ENCODE measurements around the gene QSOX1.

QSOX1 gene

DNA sequence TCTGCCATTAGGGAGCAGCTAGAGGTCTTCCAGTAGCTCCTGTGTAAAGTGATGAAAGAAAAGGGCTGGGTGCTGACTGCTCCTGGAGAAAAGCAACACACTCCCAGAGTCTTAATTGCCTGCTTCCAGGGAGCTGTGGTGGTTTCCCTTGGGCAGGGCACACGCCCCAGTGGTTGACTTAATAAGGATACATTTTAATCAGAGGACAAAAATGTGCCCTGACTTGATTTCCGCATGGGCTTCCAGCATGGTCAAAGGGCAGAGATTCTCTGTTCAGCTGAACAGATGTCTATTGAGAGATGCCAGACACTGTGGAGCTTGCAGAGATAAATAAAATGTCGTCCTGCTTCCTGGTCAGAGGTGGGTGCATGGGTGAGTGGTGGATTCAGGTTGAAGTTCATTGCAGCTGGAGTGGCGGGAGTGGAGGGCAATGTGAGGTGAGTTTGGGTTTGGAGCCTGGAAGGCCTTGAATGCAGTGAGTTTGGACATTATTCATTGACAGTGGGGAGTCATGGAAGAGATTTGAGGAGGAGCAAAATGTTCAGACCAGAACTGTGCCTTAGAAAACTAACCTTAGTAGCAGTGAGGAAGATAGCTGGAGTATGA lies 16.0 kb downstream of the QSOX1 start:
- no peak for DNase-seq (ENCODE audit: low read depth)

DNA sequence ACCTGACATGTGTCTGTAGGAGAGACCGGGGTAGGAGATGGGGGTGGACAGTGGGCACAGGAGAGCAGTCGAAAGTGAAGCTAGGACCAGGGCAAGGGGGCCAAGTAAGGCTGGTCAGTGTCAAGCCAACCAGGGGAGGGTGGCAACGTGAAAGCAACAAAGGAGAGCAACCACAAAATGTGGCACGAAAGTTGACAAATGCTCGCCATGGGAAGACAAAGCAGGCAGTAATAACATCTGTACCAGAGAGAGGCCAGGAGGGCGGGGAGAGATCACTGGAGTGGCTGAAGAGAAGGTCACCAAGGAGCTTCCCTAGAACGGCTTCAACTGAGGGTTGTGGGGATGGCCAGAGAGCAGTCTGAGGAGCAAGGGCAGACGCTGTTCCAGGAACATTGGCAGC lies 17.0 kb downstream of the QSOX1 start:
- no peak for DNase-seq (ENCODE audit: low read depth)

DNA sequence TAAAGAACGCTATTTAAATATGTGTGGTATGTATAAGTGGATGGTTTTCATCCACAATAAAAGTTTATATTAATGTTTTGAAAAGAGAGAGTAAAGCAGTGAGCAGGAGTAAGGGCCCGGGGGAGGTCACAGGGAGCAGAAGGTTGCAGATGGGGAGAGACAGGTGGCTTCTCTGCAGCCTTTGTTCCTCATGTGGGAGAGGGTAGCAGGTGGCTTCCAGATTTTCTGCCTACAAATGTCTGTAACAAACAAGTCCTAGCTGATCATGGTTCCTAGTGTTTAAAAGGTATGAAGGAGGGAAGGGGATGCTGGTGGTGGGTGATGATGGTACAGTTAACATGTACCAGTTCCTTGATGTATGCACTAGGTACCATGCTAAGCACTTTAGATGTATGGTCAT lies 18.8 kb downstream of the QSOX1 start:
- DNase-seq (ENCODE audit: low read depth) = no peak

DNA sequence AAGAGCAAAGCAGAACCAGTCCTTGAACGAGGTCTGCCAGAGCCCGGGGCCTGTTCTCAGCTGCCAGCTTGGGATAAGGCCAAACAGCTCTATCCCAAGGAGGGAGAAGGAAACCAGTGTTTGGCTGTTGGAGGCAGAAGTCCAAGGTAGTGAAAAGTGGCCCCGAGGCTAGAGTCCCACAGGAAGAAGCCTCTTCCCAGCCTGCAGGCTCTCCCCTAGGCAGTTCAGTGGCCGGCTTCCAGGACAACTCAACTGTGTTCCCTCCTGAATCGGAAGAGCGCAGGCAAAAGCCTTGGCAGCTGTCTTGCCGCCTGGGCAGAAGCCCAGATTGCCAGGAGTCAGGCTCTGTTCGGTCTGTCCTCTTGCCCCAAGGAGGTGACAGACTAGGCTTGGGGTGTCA lies 19.3 kb downstream of the QSOX1 start:
- DNase-seq (ENCODE audit: low read depth) = no peak

DNA sequence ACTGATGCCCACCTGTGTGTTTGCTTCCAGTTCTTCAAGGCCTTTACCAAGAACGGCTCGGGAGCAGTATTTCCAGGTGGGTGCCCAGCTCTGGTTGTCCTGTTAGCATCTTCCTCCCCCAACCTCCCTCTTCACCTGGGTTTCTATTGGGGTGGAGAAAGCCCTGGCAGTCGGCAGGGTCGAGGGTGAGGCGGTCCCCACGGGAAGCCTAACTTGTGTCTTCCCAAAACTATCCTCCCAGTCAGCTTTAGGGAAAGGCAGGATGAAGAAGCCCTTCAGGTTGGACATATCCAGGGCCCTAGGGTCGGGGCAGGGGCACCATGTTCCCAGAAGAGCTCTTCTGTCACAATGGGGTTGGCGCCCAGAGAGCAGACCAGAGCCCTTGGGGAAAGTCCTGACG lies 20.6 kb downstream of the QSOX1 start:
- DNase-seq (ENCODE audit: low read depth) = no peak

DNA sequence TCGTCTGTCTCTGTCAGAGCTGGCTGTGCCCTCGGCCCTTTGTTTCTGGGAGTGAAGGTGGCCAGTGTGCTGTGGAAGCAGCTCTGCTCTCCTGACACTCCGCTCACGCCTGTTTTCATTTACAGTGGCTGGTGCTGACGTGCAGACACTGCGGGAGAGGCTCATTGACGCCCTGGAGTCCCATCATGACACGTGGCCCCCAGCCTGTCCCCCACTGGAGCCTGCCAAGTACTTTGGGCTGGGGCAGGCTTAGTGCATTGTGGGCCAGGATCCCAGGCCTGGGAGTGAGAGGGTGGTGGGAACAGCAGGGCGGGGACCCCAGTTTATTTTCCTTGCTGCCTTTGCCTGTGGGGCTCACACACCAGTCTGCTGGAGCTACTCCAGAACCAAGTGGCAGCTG lies 21.1 kb downstream of the QSOX1 start:
- DNase-seq (ENCODE audit: low read depth) = no peak

DNA sequence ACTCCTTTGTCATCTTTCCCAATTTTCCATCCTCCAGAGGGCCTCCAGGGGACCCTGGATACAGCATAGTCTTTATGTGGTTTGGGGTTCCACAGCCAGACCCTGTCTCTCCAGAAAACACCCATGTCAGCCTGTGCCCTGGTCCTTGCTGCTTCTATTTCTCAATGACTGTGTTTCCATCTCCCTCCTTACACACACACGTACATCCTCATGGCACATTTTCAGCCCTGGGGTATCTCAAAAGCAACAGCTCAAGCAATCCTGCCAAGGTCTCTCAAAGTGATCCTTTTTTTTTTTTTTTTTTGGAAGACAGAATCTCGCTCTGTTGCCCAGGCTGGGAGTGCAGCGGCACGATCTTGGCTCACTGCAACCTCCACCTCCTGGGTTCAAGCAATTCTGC lies 22.3 kb downstream of the QSOX1 start:
- no peak for DNase-seq (ENCODE audit: low read depth)

DNA sequence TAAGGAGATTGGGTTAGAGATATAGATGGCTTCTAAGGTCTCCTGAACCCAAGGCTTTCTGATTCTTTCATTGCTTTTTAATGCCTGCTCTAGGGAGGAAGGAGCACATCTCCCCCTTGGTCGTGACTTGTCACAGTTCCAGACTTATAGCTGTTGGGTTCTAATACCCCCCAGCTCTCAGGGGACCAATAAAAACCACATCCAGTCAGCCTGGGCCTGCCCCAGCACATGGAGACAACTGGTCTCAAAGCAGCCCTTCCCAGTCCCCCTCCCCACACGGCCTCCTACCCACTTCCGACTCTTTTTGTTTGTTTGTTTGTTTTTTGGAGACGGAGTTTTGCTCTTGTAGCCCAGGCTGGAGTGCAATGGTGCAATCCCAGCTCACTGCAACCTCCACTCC lies 23.3 kb downstream of the QSOX1 start:
- no peak for DNase-seq (ENCODE audit: low read depth)

DNA sequence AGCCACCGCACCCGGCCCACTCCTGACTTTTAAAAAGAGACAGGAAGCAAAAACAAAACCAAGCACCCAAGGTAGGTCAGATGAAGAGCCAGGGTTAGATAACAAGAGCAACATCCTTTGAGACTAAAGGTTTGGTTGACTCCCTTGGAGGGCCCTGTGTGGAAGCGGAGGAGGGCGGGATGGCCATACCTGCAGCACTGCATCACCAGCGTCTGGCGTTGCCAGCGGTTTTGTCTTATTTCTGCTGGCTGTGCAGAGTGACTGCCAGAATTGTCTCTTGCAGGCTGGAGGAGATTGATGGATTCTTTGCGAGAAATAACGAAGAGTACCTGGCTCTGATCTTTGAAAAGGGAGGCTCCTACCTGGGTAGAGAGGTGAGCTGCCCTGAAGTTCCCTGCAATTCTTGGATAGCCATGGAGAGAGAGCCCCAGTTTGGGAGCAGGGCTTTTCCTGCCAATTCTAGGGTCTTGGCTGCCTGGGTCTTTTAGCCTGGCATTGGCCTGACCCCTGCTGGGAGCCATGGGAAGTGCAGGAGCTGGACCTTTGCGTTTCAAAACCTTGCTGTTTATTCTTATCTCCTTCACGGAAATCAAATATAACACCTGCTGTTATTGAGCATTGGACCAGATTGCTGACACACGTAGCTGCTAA lies 24.0 kb downstream of the QSOX1 start:
- no peak for DNase-seq (ENCODE audit: low read depth)

DNA sequence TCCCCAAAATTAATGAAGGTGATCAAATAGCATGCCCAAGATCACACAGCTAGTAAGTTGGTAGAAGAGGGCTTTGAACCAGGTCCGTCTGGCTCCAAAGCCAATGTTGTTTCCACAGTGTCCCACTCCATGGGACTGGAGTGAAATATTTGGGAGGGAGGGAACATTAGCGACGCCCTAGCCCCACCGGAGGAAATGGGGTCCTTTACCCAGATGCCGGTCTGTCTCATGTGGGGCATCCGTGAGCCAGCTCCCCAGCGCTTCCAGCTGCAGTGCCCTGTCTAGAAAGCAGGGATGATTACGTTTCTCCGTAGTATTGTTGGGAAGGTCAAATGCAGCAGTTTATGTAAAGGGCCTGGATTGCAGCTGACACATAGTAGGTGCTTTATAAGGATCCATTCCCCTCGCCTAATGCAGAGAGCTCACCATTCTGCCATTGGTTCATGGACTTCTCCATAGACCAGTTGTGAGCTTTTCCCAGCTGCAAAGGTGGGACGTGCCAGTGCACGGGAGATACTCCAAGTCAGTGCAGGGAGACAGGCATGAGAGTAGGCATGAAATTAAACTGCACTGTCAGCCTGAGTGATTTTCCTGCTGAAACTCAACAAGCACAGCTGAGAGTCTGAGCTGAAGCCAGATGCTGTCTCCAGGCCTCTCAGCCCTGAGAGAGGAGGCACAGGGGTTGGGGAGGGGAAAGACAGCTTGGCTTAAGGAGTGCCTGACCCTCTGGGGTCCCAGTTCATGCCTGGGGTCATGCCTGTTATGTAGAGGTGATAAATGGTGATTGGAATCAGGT lies 24.7 kb downstream of the QSOX1 start:
- DNase-seq (ENCODE audit: low read depth) = no peak

DNA sequence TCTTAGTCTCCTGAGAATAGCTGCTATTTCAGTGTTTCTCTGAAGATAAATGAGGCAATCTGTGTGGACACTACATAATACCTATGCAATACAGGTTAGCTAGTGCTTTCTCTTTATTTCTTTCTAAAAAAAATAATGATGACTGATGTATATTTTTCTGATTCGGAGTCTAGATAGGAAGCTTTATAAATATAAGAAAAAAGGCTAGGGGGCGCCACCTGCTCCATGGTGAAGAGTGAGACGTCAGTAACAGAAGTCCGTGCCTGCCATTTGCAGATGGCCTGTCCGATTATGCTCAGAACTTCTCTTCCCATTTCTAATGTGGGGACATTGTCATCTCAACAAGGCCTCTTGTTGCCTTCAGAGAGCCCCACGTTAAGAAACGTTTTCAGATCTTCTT lies 26.4 kb downstream of the QSOX1 start:
- no peak for DNase-seq (ENCODE audit: low read depth)

DNA sequence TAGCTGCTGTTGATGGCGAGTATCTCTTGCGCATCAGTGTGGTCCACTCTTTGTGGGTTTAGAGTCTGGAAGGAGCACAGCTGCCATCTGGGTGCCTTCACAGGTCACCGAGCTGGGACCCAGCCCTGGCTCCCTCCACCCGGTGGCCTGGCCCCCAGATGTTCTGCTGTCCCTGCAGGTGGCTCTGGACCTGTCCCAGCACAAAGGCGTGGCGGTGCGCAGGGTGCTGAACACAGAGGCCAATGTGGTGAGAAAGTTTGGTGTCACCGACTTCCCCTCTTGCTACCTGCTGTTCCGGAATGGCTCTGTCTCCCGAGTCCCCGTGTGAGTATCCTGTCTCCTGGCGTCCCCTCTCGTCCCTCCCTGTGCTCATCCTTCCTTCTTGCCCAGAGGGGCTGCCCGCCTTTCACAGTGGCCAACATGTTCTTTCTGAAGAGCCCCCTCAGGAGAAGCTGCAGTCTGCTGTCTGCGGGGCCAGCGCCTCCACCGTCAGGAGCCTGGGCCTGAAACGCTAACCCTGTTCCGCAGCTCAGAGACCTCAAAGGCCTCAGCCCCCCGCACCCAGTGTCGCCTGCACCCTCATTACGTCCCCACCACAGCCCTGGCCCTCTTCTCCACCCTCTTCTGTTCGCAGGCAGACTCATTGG lies 27.4 kb downstream of the QSOX1 start:
- DNase-seq (ENCODE audit: low read depth) = no peak

DNA sequence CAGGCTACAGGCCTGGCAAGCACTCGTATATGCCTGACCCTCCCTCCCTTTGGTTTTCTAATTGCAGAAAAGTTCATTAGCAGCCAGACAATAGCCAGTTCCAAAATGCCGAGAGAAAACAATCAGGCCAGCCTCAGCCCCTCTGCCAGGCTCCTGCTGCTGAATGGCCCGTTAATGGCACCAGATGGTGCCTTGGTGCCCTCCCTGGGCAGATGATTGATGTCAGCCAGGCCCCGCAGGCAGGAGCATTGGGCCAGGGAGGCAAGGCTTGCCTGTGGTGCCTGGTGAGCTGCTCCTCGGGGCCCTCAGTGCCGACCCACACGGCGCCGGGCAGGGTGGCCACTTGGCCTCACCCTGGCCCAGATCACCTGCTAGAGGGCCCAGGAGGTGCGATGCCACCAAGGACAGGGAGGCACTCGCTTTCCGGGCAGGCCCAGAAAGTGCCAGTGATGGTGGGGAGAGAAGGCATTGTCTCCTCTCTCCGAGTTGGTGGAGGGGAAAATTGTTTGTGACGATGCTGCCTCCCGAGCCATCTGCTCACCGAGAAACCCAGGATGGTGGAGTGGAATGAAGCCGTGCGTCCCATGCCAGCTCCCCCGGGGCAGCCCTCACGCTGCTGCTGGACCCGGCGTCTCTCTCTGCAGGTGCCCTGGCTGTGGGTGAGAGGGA lies 28.1 kb downstream of the QSOX1 start:
- no peak for DNase-seq (ENCODE audit: low read depth)

DNA sequence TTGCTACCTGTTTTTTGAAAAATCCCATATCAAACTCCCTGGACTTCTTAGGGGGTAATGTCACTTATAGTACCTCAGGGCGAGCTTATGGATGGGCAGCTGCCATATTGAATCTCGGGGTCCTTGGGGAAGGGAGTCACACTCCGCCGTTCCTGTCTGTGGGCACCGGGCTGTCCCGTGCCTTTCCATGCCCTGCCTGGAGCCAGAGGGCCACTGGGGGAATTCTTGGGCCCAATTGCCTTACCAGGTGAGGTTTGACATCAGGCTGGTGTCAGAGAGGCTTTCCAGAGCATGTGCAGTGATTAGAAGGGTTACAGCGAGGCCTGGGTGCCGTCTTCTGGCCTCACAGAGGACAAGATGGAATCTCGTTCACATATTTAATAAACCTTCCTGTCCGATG lies 28.8 kb downstream of the QSOX1 start:
- no peak for DNase-seq (ENCODE audit: low read depth)

DNA sequence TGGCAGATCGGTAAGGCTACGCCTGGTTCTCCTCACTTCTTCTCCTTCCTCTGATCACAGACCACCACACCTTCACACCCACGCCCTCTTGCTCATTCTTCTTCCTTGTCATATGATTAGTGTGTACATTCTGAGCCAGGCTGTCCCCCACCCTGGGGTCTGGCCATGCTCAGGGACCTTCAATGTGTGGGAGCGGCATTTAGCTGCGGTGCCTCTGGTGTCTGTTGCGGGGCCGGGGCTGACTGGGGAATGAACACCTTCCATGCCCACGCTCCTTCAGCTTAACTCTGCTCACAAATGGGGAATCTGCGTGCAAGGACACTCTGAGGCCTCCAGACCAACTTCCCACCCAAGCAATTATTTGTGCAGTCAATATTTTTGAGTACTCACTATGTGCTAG lies 29.4 kb downstream of the QSOX1 start:
- DNase-seq (ENCODE audit: low read depth) = no peak

DNA sequence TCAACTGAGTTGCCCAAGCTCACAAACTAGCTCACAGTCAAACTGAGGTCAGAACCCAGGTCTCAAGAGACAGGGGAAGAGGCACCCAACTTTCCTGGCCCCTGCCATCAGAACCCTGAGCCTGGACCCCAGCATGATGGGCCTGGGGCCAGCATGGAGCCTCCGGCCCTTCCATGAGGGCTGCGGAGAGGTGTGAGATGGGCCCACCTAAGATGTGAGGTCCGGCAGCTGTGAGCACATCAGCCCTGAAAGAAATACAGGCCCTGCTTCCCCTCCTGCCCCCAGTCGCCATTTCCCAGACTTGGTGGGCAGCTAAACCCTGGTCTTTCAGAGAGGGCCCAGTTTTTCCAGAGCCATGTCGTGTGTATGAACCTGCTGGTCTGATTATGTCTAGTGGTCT lies 30.6 kb downstream of the QSOX1 start:
- no peak for DNase-seq (ENCODE audit: low read depth)

DNA sequence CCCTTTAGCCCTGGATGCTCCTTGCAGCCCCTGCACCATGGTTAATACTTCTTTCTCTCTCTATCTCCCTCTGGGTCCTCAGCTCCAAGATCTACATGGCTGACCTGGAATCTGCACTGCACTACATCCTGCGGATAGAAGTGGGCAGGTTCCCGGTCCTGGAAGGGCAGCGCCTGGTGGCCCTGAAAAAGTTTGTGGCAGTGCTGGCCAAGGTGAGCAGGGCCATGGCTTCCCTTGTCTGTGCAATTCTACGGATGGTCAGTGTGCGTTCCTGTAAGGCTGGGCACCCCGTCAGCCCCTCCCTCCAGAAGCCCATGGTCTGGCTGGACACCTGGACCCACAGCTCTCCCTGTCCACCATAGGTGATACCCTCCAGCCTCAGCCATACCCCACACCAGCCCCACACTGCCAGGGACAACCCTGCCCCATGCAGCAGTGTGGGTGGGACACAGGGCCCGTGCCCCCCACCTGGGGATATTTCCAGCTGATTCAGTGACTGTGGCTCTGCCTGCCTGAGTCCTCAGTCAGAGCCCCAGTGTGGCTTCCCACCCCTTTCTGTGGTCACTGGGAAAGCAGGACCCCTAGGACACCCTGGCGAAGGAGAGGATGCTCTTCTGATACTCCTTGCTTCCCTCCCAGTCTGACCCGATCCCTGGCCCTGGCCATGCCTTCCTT lies 31.4 kb downstream of the QSOX1 start:
- no peak for DNase-seq (ENCODE audit: low read depth)

DNA sequence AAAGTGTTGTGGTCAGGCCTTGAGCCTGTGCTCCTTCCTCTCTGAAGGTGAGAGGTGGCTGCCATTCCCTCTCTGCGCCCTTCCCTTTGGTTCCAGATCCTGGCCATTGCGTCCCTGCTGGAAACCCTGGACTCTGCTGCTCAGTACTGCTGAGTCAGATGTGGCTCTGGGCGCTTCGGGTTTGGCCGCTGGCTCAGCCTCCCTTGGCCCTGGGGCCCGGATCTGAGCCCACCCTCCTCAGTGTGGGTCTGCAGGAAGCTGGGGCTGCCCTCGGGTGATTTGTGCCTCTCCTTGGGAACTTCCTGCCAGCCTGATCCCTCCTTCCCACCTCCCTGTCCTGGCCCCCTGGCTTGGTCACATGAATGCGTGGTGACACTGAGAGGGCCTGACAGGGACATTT lies 32.2 kb downstream of the QSOX1 start:
- DNase-seq (ENCODE audit: low read depth) = no peak

DNA sequence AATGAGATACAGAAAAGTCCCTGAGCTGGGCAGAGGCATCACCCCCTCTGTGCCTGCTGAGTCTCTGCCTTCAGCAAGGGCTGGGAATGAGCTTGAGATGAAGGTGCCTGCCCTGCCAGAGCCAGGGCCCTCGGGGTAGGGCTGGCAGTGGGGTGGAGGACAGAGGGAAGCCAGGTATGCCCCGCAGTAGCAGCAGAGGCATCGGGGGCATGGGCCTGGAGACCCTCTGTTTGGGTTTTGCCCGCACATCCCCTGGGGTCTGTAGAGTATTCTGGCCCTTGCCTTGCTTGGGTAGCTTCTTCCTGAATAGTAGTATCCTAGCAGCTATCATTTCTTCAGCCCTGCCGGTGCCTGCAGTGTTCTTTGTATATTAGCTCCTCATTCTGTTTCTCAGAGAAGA lies 33.0 kb downstream of the QSOX1 start:
- no peak for DNase-seq (ENCODE audit: low read depth)

DNA sequence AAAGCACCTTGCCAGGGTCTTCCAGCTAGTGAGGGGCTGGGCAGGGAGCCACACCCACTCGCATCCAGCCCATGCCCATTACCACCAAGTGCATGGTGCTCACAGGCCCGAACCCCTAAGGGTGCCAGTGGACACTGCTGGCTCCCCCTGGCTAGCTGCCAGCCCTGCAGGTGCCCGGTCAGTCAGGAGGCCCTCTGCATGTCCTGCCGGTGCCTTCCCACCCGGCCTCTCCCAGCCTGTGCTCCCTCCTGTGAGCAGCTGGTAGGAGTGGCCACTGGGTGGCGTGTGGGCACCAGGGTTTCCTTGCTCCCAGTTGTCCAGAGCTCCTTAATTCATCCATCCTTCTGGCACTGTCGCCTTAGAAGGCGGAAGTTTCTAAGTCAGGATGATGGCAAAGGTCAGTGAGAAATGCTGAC lies 33.4 kb downstream of the QSOX1 start:
- DNase-seq (ENCODE audit: low read depth) = peak; percentile 39

DNA sequence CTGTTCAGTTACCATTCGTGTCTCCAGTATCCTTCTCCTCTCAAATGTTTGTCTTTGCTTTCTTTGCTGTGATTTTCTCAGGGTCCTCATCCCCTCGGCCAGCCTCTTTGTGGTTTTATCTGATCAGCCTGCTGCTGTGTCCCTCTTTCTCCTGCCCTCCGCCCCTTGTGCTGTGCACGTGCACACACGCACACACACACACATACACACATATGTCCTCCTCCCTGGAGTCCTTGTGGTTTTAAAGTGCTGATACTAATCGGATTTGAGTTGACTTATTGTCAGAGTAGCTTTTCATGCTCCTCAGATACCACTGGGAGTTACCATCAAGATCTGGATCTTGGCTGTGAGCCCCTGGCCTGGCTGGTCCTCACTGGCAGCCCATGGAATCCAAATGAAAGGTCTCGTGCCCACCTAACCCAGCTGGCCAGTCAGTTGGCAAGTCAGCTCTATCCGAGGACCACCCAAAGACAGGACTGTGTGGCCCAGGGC lies 34.1 kb downstream of the QSOX1 start:
- no peak for DNase-seq (ENCODE audit: low read depth)

DNA sequence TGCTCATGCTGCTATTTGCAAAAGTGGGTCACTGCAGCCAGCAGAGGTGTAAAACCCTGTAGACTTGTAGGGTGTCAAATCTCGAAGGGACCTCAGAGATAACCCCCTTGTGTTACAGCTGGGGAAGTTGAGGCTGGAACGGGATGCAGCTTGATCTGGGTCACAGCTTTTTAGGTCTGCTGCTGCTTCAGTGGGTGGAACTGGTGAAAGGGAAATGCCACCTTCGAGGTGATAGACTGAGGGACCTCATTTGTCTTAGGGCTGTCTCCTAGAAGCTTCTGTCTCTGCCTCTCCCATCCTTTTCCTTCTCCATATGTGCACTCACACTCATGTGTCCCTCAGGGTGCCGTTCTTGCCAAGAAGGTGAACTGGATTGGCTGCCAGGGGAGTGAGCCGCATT lies 35.4 kb downstream of the QSOX1 start:
- no peak for DNase-seq (ENCODE audit: low read depth)

Data from fibroblast of the conjunctiva (primary cell).